HG03342 (cell line): ENCODE results near the gene MT1A.

Experiments
- ATAC-seq: cut with Tn5 transposase; IDR thresholded peaks from one replicate; pipeline ENCODE4 v1.9.1; 2021; ENCODE audit warnings: mild to moderate bottlenecking, moderate library complexity; ENCODE audit not compliant: unreplicated experiment

Gene MT1A

GRCh38 chr16:56630134-56630533 is 8.3 kb upstream of the MT1A start:
- ATAC-seq: peak; percentile 83

GRCh38 chr16:56631197-56631596 is 7.3 kb upstream of the MT1A start:
- no peak for ATAC-seq

- no peak for ATAC-seq
Measured at GRCh38 chr16:56631832-56632155, 6.7 kb upstream of the MT1A start.

- no peak for ATAC-seq
Measured at GRCh38 chr16:56632156-56632847, 6.2 kb upstream of the MT1A start, which contains the start of gene MT1M. Gene MT1M, plus strand, starts transcription at chr16:56632659. Its CDS starts 73 bp downstream, at chr16:56632732.

GRCh38 chr16:56632848-56633365 is 5.6 kb upstream of the MT1A start:
- ATAC-seq: no peak

- ATAC-seq: no peak
Measured at GRCh38 chr16:56633535-56633934, 4.9 kb upstream of the MT1A start.

GRCh38 chr16:56634715-56635440 is 3.6 kb upstream of the MT1A start:
- no peak for ATAC-seq

- no peak for ATAC-seq
Measured at GRCh38 chr16:56635441-56635967, 3.0 kb upstream of the MT1A start.

GRCh38 chr16:56636616-56637413 is 1.7 kb upstream of the MT1A start:
- no peak for ATAC-seq

GRCh38 chr16:56639045-56639444 is 579 bp downstream of the MT1A start:
- ATAC-seq: no peak

GRCh38 chr16:56640076-56640475 is 1.6 kb downstream of the MT1A start:
- no peak for ATAC-seq

GRCh38 chr16:56641166-56641565 is 2.7 kb downstream of the MT1A start:
- no peak for ATAC-seq

GRCh38 chr16:56643080-56643778 is 4.8 kb downstream of the MT1A start:
- no peak for ATAC-seq

GRCh38 chr16:56643833-56644232 is 5.4 kb downstream of the MT1A start:
- ATAC-seq: no peak

GRCh38 chr16:56645311-56645710 is 6.8 kb downstream of the MT1A start:
- no peak for ATAC-seq

- no peak for ATAC-seq
Measured at GRCh38 chr16:56645838-56646237, 7.4 kb downstream of the MT1A start.

GRCh38 chr16:56647641-56648431 is 9.4 kb downstream of the MT1A start:
- no peak for ATAC-seq

GRCh38 chr16:56649271-56649670 is 10.8 kb downstream of the MT1A start:
- ATAC-seq: no peak

- no peak for ATAC-seq
Measured at GRCh38 chr16:56649820-56650219, 11.4 kb downstream of the MT1A start.

GRCh38 chr16:56651586-56651985 is 13.1 kb downstream of the MT1A start, which contains the start of gene MT1B:
Gene MT1B, plus strand, starts transcription at chr16:56651886. Its CDS starts 68 bp downstream, at chr16:56651954.
- ATAC-seq: no peak
